Kidney (tissue), 14 donors: Measurements from ENCODE around the gene CCDC81. TPM values are rescaled to one million over a fixed set of nuclear protein-coding genes. Genes with fewer than 3 reads are reported as not detected.

Experiments used
- DNase-seq, 5 donors: peaks; one replicate each; pipeline ENCODE4 v3.0.0-alpha.2; 2013 to 2020
- FAIRE-seq: peaks from 2 replicates; lab custom pipeline; 2012; peaks lifted over from hg19 to GRCh38; lab: Jason Lieb, UNC
- H3K27ac ChIP-seq, 2 donors: one replicate each; pipeline ENCODE4 v1.7.0; 2013; ENCODE audit warnings: low read depth in 2 of 2, low read length in 2 of 2, inconsistent platforms in 1 of 2
- H3K27me3 ChIP-seq: one replicate; pipeline ENCODE4 v1.7.1; 2013; ENCODE audit warnings: low read length, inconsistent platforms; ENCODE audit not compliant: control insufficient read depth, insufficient read depth
- H3K36me3 ChIP-seq, 3 donors: one replicate each; pipeline versions ENCODE4 v1.7.0 to v1.7.1; 2013; ENCODE audit warnings: low read length in 3 of 3, control low read depth in 1 of 3, inconsistent platforms in 1 of 3; ENCODE audit not compliant: insufficient read depth in 3 of 3, control insufficient read depth in 2 of 3
- H3K4me1 ChIP-seq, 3 donors: one replicate each; pipeline versions ENCODE4 v1.7.0 to v1.7.1; 2013; ENCODE audit warnings: low read length in 3 of 3, inconsistent platforms in 1 of 3, low read depth in 1 of 3; ENCODE audit not compliant: control insufficient read depth in 2 of 3, insufficient read depth in 2 of 3
- H3K4me3 ChIP-seq, 3 donors: one replicate each; pipeline versions ENCODE4 v1.7.0 to v1.8.1; 2013; ENCODE audit warnings: low read length in 3 of 3, control low read depth in 1 of 3, inconsistent platforms in 1 of 3
- H3K9ac ChIP-seq, 3 donors: one replicate each; pipeline versions ENCODE4 v1.7.0 to v1.7.1; 2013; ENCODE audit warnings: low read length in 3 of 3, control low read depth in 1 of 3, inconsistent platforms in 1 of 3
- H3K9me3 ChIP-seq, 3 donors: one replicate each; pipeline versions ENCODE4 v1.7.0 to v1.7.1; 2013; ENCODE audit warnings: low read length in 3 of 3, control low read depth in 1 of 3, inconsistent platforms in 1 of 3; ENCODE audit not compliant: control insufficient read depth in 2 of 3, insufficient read depth in 1 of 3
- intact Hi-C: fragments of 100-400 bp; cut with DNase I; formaldehyde crosslinking; loops from one replicate; pipeline ENCODE4 v1.11.1; 2022
- polyA plus RNA-seq: library from polyadenylated mRNA; stranded (reverse); fragments of 350-450 nt; fragmentation: Illumina TruSeq; extraction: RNeasy Lipid Tissue Mini Kit (QIAGEN cat#74804); gene quantifications from one replicate; pipeline ENCODE4 v1.2.3, GENCODE V29; 2014; ENCODE audit warnings: low read depth, low replicate concordance; ENCODE audit not compliant: insufficient read depth
- total RNA-seq: library from RNA; stranded (reverse); fragmentation: NEBNext Ultra II Directional; extraction: Animal tissue kit (Norgen Biotek cat#: 25700); gene quantifications from one replicate; pipeline ENCODE4 v1.2.1, GENCODE V29; 2021
- TF ChIP-seq, protein P1 (sequence below): IDR thresholded peaks from 3 replicates; pipeline ENCODE4 v1.5.1; 2012; ENCODE audit warnings: mild to moderate bottlenecking, moderate library complexity, borderline replicate concordance; ENCODE audit not compliant: insufficient read depth; ENCODE audit errors: extremely low read depth
- donor health status: control.
- donor health status: control.
- donor health status: control.
- donor health status: control.
- donor health status: control.
- donor health status: DM: yes; HTN: yes; CAD: no.
- donor health status: Normal renal cell carcinoma (clear cell type).

CCDC81 gene
- total and polyA plus RNA-seq, 2 donors from 2014 or later = 0.54 to 1.1 TPM

DNA sequence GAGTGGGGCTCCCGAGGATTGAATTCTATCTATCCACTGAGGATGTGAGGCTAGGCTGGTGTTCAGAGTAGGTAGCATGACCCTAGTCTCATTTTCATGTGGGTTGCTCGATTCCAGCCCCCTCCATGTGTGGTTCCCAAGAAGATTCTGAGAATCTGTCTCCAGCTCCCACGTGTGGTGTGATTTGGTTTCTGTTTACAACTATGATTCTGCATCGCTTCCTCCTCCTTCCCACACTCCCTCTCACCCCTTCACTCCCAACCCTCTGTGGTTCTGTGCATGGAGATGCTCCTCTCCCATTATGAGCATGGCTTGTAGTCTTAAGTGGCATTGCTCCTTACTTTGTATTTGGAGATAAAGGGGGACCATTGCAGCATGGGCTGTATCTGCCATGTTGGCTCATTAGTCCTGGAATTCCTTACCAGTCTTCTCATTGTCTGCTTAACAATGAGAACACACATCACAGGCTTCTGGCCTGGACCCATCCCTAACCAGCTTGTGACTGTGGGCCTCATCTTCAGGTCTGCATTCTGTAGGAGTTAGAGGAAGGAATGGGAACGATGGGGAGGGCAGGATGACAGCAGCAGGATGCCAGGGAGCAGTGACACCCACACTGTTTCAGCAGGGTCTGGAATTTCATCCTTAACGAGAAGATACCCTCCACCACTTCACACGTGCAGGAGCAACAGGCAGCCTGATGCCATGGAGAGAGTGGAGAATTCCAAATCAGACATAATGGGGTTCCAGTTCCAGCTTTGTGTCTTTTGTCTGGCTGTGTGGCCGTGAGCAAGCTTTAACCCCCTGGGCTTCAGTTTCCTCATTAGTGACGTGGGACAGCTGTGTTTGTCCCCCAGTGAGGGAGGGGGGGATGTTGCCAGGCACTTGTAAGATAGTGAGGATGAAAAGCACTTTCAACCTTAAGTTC, 86.0 kb downstream of the CCDC81 start:
- Histone ChIP-seq H3K27me3 (no peaks in the 10 kb centered on the region), H3K9me3 (no peaks in the 10 kb centered on the region), H3K27ac (peak overlapping the region in 1 of 2 donors; percentile 25), H3K4me3 (no peak overlapping the region), H3K36me3 (no peaks in the 10 kb centered on the region), H3K4me1 (peaks cover 0 to 2% (median 0%) of the 10 kb centered on the region in 3 donors), H3K9ac (no peak overlapping the region)
- DNase-seq = peak in 1 of 5 donors; percentile 48
- no peak for FAIRE-seq
- TF ChIP-seq, protein P1, sequence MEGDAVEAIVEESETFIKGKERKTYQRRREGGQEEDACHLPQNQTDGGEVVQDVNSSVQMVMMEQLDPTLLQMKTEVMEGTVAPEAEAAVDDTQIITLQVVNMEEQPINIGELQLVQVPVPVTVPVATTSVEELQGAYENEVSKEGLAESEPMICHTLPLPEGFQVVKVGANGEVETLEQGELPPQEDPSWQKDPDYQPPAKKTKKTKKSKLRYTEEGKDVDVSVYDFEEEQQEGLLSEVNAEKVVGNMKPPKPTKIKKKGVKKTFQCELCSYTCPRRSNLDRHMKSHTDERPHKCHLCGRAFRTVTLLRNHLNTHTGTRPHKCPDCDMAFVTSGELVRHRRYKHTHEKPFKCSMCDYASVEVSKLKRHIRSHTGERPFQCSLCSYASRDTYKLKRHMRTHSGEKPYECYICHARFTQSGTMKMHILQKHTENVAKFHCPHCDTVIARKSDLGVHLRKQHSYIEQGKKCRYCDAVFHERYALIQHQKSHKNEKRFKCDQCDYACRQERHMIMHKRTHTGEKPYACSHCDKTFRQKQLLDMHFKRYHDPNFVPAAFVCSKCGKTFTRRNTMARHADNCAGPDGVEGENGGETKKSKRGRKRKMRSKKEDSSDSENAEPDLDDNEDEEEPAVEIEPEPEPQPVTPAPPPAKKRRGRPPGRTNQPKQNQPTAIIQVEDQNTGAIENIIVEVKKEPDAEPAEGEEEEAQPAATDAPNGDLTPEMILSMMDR = no peak
- intact Hi-C loops = loop anchor here (10.0 kb wide), 1 partner anchor 134 kb away; no protein-coding TSS in a partner anchor

DNA sequence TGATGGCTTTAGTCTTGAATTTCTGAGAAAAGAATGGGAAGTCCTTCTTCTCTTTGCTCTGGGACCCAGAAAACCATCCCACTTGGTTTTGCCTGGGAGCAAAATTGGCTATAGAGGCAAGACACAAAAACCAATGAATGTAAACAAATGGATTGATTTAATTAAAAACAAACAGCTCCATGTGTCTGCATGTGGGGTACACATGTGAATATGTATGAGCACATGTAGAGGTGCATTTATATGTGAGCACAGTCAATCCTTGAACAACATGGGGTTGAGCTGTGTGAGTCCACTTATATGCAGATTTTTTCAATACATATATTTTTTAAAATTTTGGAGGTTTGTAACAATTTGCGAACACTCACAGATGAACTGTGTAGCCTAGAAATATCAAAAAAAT, 87.2 kb downstream of the CCDC81 start:
- H3K9ac ChIP-seq = no peak overlapping the region
- no peak for FAIRE-seq
- H3K4me1 ChIP-seq = peaks cover 0 to 2% (median 0%) of the 10 kb centered on the region in 3 donors
- intact Hi-C loops = loop anchor here (10.0 kb wide), 1 partner anchor 133 kb away; no protein-coding TSS in a partner anchor
- no peak overlapping the region for H3K27ac ChIP-seq
- H3K9me3 ChIP-seq = no peaks in the 10 kb centered on the region
- H3K27me3 ChIP-seq = no peaks in the 10 kb centered on the region
- no peak for DNase-seq
- no peak overlapping the region for H3K4me3 ChIP-seq
- TF ChIP-seq, protein P1 = no peak
- H3K36me3 ChIP-seq = no peaks in the 10 kb centered on the region

DNA sequence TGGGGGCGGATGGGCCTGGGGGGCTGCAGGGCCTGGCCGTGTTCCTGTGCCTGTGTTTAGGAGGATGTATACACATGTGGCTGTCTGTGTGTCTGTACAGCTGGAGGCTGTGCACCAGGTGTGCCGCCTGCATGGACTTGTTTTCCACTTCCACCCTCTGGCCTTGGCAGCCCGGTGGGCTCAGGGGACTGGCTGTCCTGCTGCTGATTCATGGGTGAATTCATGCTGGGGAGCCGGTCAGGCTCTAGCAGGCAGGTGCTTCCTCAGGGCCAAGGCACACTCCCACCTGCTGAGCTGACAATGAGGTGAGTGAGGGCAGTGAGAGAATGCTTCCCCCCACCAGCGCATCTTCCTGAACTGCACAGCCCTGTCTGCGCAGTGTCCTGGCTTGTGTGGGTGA, 88.4 kb downstream of the CCDC81 start:
- Histone ChIP-seq H3K4me1 (peaks cover 0 to 2% (median 0%) of the 10 kb centered on the region in 3 donors), H3K27me3 (no peaks in the 10 kb centered on the region), H3K4me3 (no peak overlapping the region), H3K9me3 (no peaks in the 10 kb centered on the region), H3K9ac (no peak overlapping the region), H3K27ac (no peak overlapping the region), H3K36me3 (no peaks in the 10 kb centered on the region)
- DNase-seq = no peak
- no peak for FAIRE-seq
- TF ChIP-seq, protein P1 = no peak
- intact Hi-C loops = loop anchor here (10.0 kb wide), 1 partner anchor 132 kb away; no protein-coding TSS in a partner anchor
